ENCODE results near the gene AK3.
"Not testable (repeated sequence)": the region's sequence is repeated elsewhere in the genome, so short reads cannot be mapped to it uniquely, and the experiment has no call there.

Gene AK3

GRCh38 chr9:4784403-4784802, 43.4 kb upstream of the AK3 start:
- no peak overlapping the region for H3K4me3 ChIP-seq (ENCODE audit: low read length)
- no peak overlapping the region for H2AFZ ChIP-seq (ENCODE audit: low read depth, low read length)
- H3K79me2 ChIP-seq (ENCODE audit: low read length): no peaks in the 10 kb centered on the region
- TF ChIP-seq EZH2phosphoT487 (IDR thresholded peaks at IDR 0.05; ENCODE audit: low read depth): no peak
- TF ChIP-seq CTCF (IDR thresholded peaks at IDR 0.05; ENCODE audit: low read depth, low read length): no peak
- no peak overlapping the region for H3K4me2 ChIP-seq (ENCODE audit: low read length)
- no peaks in the 10 kb centered on the region for H3K4me1 ChIP-seq (ENCODE audit: low read length)
- no peak overlapping the region for H3K9ac ChIP-seq (ENCODE audit: low read length)
- no peak overlapping the region for H3K27ac ChIP-seq (ENCODE audit: low read length)
- H3K27me3 ChIP-seq (ENCODE audit: low read depth, low read length): no peaks in the 10 kb centered on the region
- H4K20me1 ChIP-seq (ENCODE audit: insufficient read depth, low read length): no peaks in the 10 kb centered on the region
- no peaks in the 10 kb centered on the region for H3K9me3 ChIP-seq (ENCODE audit: insufficient read depth, low read length)
- H3K36me3 ChIP-seq (replicated peaks; ENCODE audit: low read depth, low read length): no peaks in the 10 kb centered on the region

GRCh38 chr9:4783191-4783590, 42.2 kb upstream of the AK3 start:
- H3K27ac ChIP-seq (ENCODE audit: low read length); H3K4me1 ChIP-seq (ENCODE audit: low read length); H3K9me3 ChIP-seq (ENCODE audit: insufficient read depth, low read length); H3K27me3 ChIP-seq (ENCODE audit: low read depth, low read length); H3K79me2 ChIP-seq (ENCODE audit: low read length); H3K36me3 ChIP-seq (replicated peaks; ENCODE audit: low read depth, low read length); H3K9ac ChIP-seq (ENCODE audit: low read length); H2AFZ ChIP-seq (ENCODE audit: low read depth, low read length); H3K4me3 ChIP-seq (ENCODE audit: low read length); H4K20me1 ChIP-seq (ENCODE audit: insufficient read depth, low read length); H3K4me2 ChIP-seq (ENCODE audit: low read length): not testable (repeated sequence)

- Histone ChIP-seq H3K36me3 (replicated peaks; ENCODE audit: low read depth, low read length) (no peaks in the 10 kb centered on the region), H3K27ac (ENCODE audit: low read length) (no peak overlapping the region), H3K9ac (ENCODE audit: low read length) (no peak overlapping the region), H2AFZ (ENCODE audit: low read depth, low read length) (no peak overlapping the region), H4K20me1 (ENCODE audit: insufficient read depth, low read length) (no peaks in the 10 kb centered on the region), H3K27me3 (ENCODE audit: low read depth, low read length) (no peaks in the 10 kb centered on the region), H3K79me2 (ENCODE audit: low read length) (no peaks in the 10 kb centered on the region), H3K4me2 (ENCODE audit: low read length) (no peak overlapping the region), H3K4me3 (ENCODE audit: low read length) (no peak overlapping the region), H3K4me1 (ENCODE audit: low read length) (no peaks in the 10 kb centered on the region), H3K9me3 (ENCODE audit: insufficient read depth, low read length) (no peaks in the 10 kb centered on the region)
- TF ChIP-seq EZH2phosphoT487 (IDR thresholded peaks at IDR 0.05; ENCODE audit: low read depth) (no peak), CTCF (IDR thresholded peaks at IDR 0.05; ENCODE audit: low read depth, low read length) (no peak)
Measured at GRCh38 chr9:4781408-4781807, 40.4 kb upstream of the AK3 start.

GRCh38 chr9:4780651-4781050, 39.6 kb upstream of the AK3 start:
- H3K4me3 ChIP-seq (ENCODE audit: low read length): no peak overlapping the region
- no peaks in the 10 kb centered on the region for H3K79me2 ChIP-seq (ENCODE audit: low read length)
- TF ChIP-seq CTCF (IDR thresholded peaks at IDR 0.05; ENCODE audit: low read depth, low read length) (no peak), EZH2phosphoT487 (IDR thresholded peaks at IDR 0.05; ENCODE audit: low read depth) (no peak)
- H3K4me1 ChIP-seq (ENCODE audit: low read length): no peaks in the 10 kb centered on the region
- H4K20me1 ChIP-seq (ENCODE audit: insufficient read depth, low read length): no peaks in the 10 kb centered on the region
- H2AFZ ChIP-seq (ENCODE audit: low read depth, low read length): no peak overlapping the region
- no peaks in the 10 kb centered on the region for H3K9me3 ChIP-seq (ENCODE audit: insufficient read depth, low read length)
- H3K9ac ChIP-seq (ENCODE audit: low read length): no peak overlapping the region
- H3K27me3 ChIP-seq (ENCODE audit: low read depth, low read length): no peaks in the 10 kb centered on the region
- no peak overlapping the region for H3K27ac ChIP-seq (ENCODE audit: low read length)
- H3K4me2 ChIP-seq (ENCODE audit: low read length): no peak overlapping the region
- no peaks in the 10 kb centered on the region for H3K36me3 ChIP-seq (replicated peaks; ENCODE audit: low read depth, low read length)

GRCh38 chr9:4774958-4775357, 34.0 kb upstream of the AK3 start:
- H3K4me1 ChIP-seq (ENCODE audit: low read length); H3K36me3 ChIP-seq (replicated peaks; ENCODE audit: low read depth, low read length); H3K4me2 ChIP-seq (ENCODE audit: low read length); H3K9me3 ChIP-seq (ENCODE audit: insufficient read depth, low read length); H3K27me3 ChIP-seq (ENCODE audit: low read depth, low read length); H3K9ac ChIP-seq (ENCODE audit: low read length); H2AFZ ChIP-seq (ENCODE audit: low read depth, low read length); H3K27ac ChIP-seq (ENCODE audit: low read length); H4K20me1 ChIP-seq (ENCODE audit: insufficient read depth, low read length); H3K79me2 ChIP-seq (ENCODE audit: low read length); H3K4me3 ChIP-seq (ENCODE audit: low read length): not testable (repeated sequence)
